ENCODE data around the gene CTIF.
A peak's percentile ranks its signal among the peaks of the same experiment; 100 is the strongest.

Gene CTIF

DNA sequence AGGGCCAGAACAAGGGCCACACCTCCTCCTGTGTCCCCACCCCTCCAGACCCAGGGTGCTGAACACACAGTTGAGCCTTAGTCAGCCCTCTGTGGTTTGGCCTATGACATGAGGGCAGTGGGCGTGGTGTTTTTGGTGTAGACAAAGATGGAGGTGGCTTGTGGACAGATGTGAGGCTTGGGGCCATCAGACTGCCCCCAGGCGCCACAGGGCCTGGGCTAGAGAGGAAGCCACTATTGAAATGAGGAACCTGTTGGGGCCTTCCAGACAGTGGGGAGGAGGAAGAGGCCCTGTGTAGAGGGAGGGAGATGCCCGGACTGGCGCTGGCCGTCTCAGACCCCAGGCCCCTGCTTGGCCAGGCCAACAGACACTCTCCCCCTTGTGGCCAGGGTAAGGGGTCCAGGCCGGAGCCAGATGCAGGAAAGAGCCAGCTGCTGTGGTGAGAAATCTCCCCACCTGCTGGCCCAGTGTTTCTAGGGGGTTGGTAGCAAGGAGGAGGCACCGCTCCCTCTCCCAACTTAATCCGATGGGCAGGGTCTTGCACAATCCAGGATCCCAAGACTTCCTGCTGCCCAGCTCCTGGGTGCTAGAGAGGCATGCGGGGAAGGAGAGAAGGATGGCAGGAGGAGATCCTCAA, 358.2 kb downstream of the CTIF start:
- no peak for DNase-seq (ENCODE audit: low spot score)
- no peak overlapping the region for H3K27ac ChIP-seq (replicated peaks; ENCODE audit: low read length)
- WGBS, 2 donors (ENCODE audit: extremely low coverage in 2 of 2, insufficient read length in 2 of 2, insufficient replicate concordance in 1 of 2), result no CpG with 5 or more reads among the region's 9 CpGs

DNA sequence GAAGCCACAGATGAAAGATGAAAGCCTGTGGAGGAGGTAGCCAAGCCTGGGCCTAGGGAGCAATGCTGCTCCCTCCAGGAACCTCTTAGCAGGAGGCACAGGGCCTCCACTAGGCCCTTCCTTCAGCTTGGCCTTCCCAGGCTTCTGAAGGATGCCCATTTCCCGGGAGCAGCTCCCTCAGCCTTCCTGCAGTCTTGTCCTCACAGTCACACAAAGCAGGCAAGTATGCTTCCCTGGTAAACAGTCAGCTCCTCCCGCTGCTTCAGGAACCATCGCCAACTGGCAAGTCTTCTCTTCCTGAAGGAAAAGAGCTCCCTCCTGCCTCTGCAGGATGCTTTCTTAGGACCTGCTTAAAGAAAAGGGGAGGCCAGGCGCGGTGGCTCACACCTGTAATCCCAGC, 358.7 kb downstream of the CTIF start:
- Histone ChIP-seq H3K27me3 (ENCODE audit: control insufficient read depth in 3 of 3, insufficient read depth in 3 of 3, low read depth in 1 of 3, low read length in 3 of 3) (peaks cover 0 to 3% (median 0%) of the 10 kb centered on the region in 3 experiments), H3K27ac (replicated peaks; ENCODE audit: low read length) (no peak overlapping the region), H2BK120ac (ENCODE audit: low read depth, low read length) (no peak overlapping the region), H3K18ac (ENCODE audit: low read length) (no peak overlapping the region), H2BK12ac (ENCODE audit: low read length) (no peak overlapping the region), H3K23ac (ENCODE audit: low read depth, low read length, poor library complexity) (no peak overlapping the region), H4K8ac (ENCODE audit: low read depth, low read length) (no peak overlapping the region), H3K4me1 (ENCODE audit: control insufficient read depth in 2 of 2, insufficient read depth in 1 of 2, low read depth in 1 of 2, low read length in 2 of 2) (peaks cover 7 to 8% of the 10 kb centered on the region in 2 donors), H3K4me3 (ENCODE audit: low read length in 2 of 2) (no peak overlapping the region), H2BK15ac (ENCODE audit: low read length) (no peak overlapping the region), H3K14ac (ENCODE audit: low read length) (no peak overlapping the region), H3K36me3 (replicated peaks in 1 of 2; ENCODE audit: control insufficient read depth in 2 of 2, insufficient read depth in 2 of 2, low read length in 2 of 2) (no peaks in the 10 kb centered on the region), H4K91ac (ENCODE audit: low read depth, low read length, poor library complexity) (no peak overlapping the region), H3K79me1 (ENCODE audit: low read depth, low read length) (no peaks in the 10 kb centered on the region), H2BK5ac (ENCODE audit: low read length) (no peak overlapping the region), H3K9me3 (replicated peaks in 1 of 2; ENCODE audit: control insufficient read depth in 2 of 2, insufficient read depth in 1 of 2, low read depth in 1 of 2, low read length in 2 of 2) (no peaks in the 10 kb centered on the region), H2AK5ac (ENCODE audit: low read depth, low read length) (peak overlapping the region; percentile 92), H2AFZ (ENCODE audit: low read length) (no peak overlapping the region), H3K4me2 (ENCODE audit: insufficient read depth, low read length, poor library complexity, severe bottlenecking) (no peak overlapping the region), H3K4ac (ENCODE audit: low read length) (no peak overlapping the region), H3K9ac (ENCODE audit: low read depth, low read length, poor library complexity) (no peak overlapping the region)
- WGBS, 2 donors (ENCODE audit: extremely low coverage in 2 of 2, insufficient read length in 2 of 2, insufficient replicate concordance in 1 of 2), result no CpG with 5 or more reads among the region's 5 CpGs
- DNase-seq (ENCODE audit: low spot score), result no peak

More for the DNA sequence above, 358.2 kb downstream of the CTIF start:
- H2BK5ac ChIP-seq (ENCODE audit: low read length), result peak overlapping the region; percentile 30
- H3K9me3 ChIP-seq (replicated peaks in 1 of 2; ENCODE audit: control insufficient read depth in 2 of 2, insufficient read depth in 1 of 2, low read depth in 1 of 2, low read length in 2 of 2), result no peaks in the 10 kb centered on the region
- peak overlapping the region; percentile 92 for H2AK5ac ChIP-seq (ENCODE audit: low read depth, low read length)
- peaks cover 0 to 6% (median 0%) of the 10 kb centered on the region in 3 experiments for H3K27me3 ChIP-seq (ENCODE audit: control insufficient read depth in 3 of 3, insufficient read depth in 3 of 3, low read depth in 1 of 3, low read length in 3 of 3)
- H3K36me3 ChIP-seq (replicated peaks in 1 of 2; ENCODE audit: control insufficient read depth in 2 of 2, insufficient read depth in 2 of 2, low read length in 2 of 2), result no peaks in the 10 kb centered on the region
- no peak overlapping the region for H4K91ac ChIP-seq (ENCODE audit: low read depth, low read length, poor library complexity)
- H3K79me1 ChIP-seq (ENCODE audit: low read depth, low read length), result no peaks in the 10 kb centered on the region
- H3K9ac ChIP-seq (ENCODE audit: low read depth, low read length, poor library complexity), result no peak overlapping the region
- peak overlapping the region; percentile 58 for H2AFZ ChIP-seq (ENCODE audit: low read length)
- H3K4me1 ChIP-seq (ENCODE audit: control insufficient read depth in 2 of 2, insufficient read depth in 1 of 2, low read depth in 1 of 2, low read length in 2 of 2), result peaks cover 7 to 8% of the 10 kb centered on the region in 2 donors
- no peak overlapping the region for H3K4ac ChIP-seq (ENCODE audit: low read length)
- no peak overlapping the region for H4K8ac ChIP-seq (ENCODE audit: low read depth, low read length)
- no peak overlapping the region for H3K4me3 ChIP-seq (ENCODE audit: low read length in 2 of 2)
- peak overlapping the region; percentile 65 for H2BK12ac ChIP-seq (ENCODE audit: low read length)
- H3K18ac ChIP-seq (ENCODE audit: low read length), result peak overlapping the region; percentile 72
- H3K14ac ChIP-seq (ENCODE audit: low read length), result no peak overlapping the region
- no peak overlapping the region for H2BK120ac ChIP-seq (ENCODE audit: low read depth, low read length)
- peak overlapping the region; percentile 51 for H2BK15ac ChIP-seq (ENCODE audit: low read length)
- H3K23ac ChIP-seq (ENCODE audit: low read depth, low read length, poor library complexity), result no peak overlapping the region
- H3K4me2 ChIP-seq (ENCODE audit: insufficient read depth, low read length, poor library complexity, severe bottlenecking), result no peak overlapping the region

DNA sequence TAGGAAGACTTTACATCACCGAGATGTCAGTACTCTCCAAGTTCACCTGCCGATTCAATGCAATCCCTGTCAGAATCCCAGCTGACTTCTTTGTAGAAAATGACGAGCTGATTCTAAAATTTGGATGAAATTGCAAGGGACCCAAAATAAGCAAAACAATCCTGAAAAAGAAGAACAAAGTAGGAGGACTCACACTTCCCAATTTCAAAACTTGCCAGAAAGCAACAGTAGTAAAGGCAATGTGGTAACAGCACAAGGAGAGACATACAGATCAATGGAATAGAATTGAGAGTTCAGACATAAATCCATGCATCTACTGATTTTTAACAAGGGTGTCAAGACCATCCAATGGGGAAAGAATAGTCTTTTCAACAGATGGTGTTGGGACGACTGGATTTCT, 359.7 kb downstream of the CTIF start:
- H2BK120ac ChIP-seq (ENCODE audit: low read depth, low read length), result no peak overlapping the region
- no peak overlapping the region for H2AFZ ChIP-seq (ENCODE audit: low read length)
- DNase-seq (ENCODE audit: low spot score), result no peak
- H3K14ac ChIP-seq (ENCODE audit: low read length), result no peak overlapping the region
- H3K27me3 ChIP-seq (ENCODE audit: control insufficient read depth in 3 of 3, insufficient read depth in 3 of 3, low read depth in 1 of 3, low read length in 3 of 3), result peaks cover 0 to 3% (median 0%) of the 10 kb centered on the region in 3 experiments
- H3K9ac ChIP-seq (ENCODE audit: low read depth, low read length, poor library complexity), result no peak overlapping the region
- H3K27ac ChIP-seq (replicated peaks; ENCODE audit: low read length), result no peak overlapping the region
- no peak overlapping the region for H3K18ac ChIP-seq (ENCODE audit: low read length)
- H3K4me3 ChIP-seq (ENCODE audit: low read length in 2 of 2), result no peak overlapping the region
- H3K23ac ChIP-seq (ENCODE audit: low read depth, low read length, poor library complexity), result no peak overlapping the region
- no peak overlapping the region for H2AK5ac ChIP-seq (ENCODE audit: low read depth, low read length)
- H2BK12ac ChIP-seq (ENCODE audit: low read length), result no peak overlapping the region
- no peak overlapping the region for H2BK15ac ChIP-seq (ENCODE audit: low read length)
- H4K8ac ChIP-seq (ENCODE audit: low read depth, low read length), result no peak overlapping the region
- H3K9me3 ChIP-seq (replicated peaks in 1 of 2; ENCODE audit: control insufficient read depth in 2 of 2, insufficient read depth in 1 of 2, low read depth in 1 of 2, low read length in 2 of 2), result no peaks in the 10 kb centered on the region
- no peak overlapping the region for H3K4ac ChIP-seq (ENCODE audit: low read length)
- no peak overlapping the region for H2BK5ac ChIP-seq (ENCODE audit: low read length)
- H3K4me2 ChIP-seq (ENCODE audit: insufficient read depth, low read length, poor library complexity, severe bottlenecking), result no peak overlapping the region
- no peaks in the 10 kb centered on the region for H3K36me3 ChIP-seq (replicated peaks in 1 of 2; ENCODE audit: control insufficient read depth in 2 of 2, insufficient read depth in 2 of 2, low read length in 2 of 2)
- H4K91ac ChIP-seq (ENCODE audit: low read depth, low read length, poor library complexity), result no peak overlapping the region
- H3K79me1 ChIP-seq (ENCODE audit: low read depth, low read length), result no peaks in the 10 kb centered on the region
- WGBS, 2 donors (ENCODE audit: extremely low coverage in 2 of 2, insufficient read length in 2 of 2, insufficient replicate concordance in 1 of 2), result no CpG with 5 or more reads among the region's 4 CpGs
- H3K4me1 ChIP-seq (ENCODE audit: control insufficient read depth in 2 of 2, insufficient read depth in 1 of 2, low read depth in 1 of 2, low read length in 2 of 2), result peaks cover 8 to 9% of the 10 kb centered on the region in 2 donors

DNA sequence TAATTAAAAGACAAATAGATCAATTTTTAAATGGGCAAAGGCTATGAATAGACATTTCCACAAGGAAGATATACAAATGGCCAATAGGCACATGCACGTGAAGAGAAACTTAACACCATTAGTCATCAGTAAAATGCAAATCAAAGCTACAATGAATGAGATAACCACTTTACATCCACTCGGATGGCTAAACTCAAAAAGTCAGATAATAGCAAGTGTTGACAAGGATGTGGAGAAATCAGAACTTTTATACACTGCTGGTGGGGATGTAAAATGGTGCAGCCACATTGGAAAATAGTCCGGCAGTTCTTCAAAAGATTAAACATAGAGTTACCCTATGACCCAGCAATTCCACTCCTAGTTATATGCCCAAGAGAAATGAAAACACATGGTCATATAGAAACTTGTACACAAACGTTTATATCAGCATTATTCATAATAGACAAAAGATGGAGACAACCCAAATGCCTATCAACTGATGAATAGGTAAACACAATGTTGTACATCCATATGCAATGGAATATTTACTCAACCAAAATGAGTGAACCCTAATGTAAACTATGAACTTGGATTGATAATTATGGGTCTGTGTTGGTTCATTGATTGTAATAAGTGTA, 360.8 kb downstream of the CTIF start:
- no peak overlapping the region for H2BK5ac ChIP-seq (ENCODE audit: low read length)
- H3K9me3 ChIP-seq (replicated peaks in 1 of 2; ENCODE audit: control insufficient read depth in 2 of 2, insufficient read depth in 1 of 2, low read depth in 1 of 2, low read length in 2 of 2), result peaks cover 0 to 6% of the 10 kb centered on the region in 2 donors
- no peak overlapping the region for H2BK12ac ChIP-seq (ENCODE audit: low read length)
- DNase-seq (ENCODE audit: low spot score), result no peak
- H2AFZ ChIP-seq (ENCODE audit: low read length), result no peak overlapping the region
- H4K91ac ChIP-seq (ENCODE audit: low read depth, low read length, poor library complexity), result no peak overlapping the region
- peaks cover 4 to 8% of the 10 kb centered on the region in 2 donors for H3K4me1 ChIP-seq (ENCODE audit: control insufficient read depth in 2 of 2, insufficient read depth in 1 of 2, low read depth in 1 of 2, low read length in 2 of 2)
- H3K4me2 ChIP-seq (ENCODE audit: insufficient read depth, low read length, poor library complexity, severe bottlenecking), result no peak overlapping the region
- H3K18ac ChIP-seq (ENCODE audit: low read length), result no peak overlapping the region
- WGBS, 2 donors (ENCODE audit: extremely low coverage in 2 of 2, insufficient read length in 2 of 2, insufficient replicate concordance in 1 of 2), result no CpG with 5 or more reads among the region's 4 CpGs
- H2BK120ac ChIP-seq (ENCODE audit: low read depth, low read length), result no peak overlapping the region
- H3K9ac ChIP-seq (ENCODE audit: low read depth, low read length, poor library complexity), result no peak overlapping the region
- no peak overlapping the region for H3K14ac ChIP-seq (ENCODE audit: low read length)
- H3K4me3 ChIP-seq (ENCODE audit: low read length in 2 of 2), result no peak overlapping the region
- H3K36me3 ChIP-seq (replicated peaks in 1 of 2; ENCODE audit: control insufficient read depth in 2 of 2, insufficient read depth in 2 of 2, low read length in 2 of 2), result no peaks in the 10 kb centered on the region
- no peak overlapping the region for H3K27ac ChIP-seq (replicated peaks; ENCODE audit: low read length)
- H3K23ac ChIP-seq (ENCODE audit: low read depth, low read length, poor library complexity), result no peak overlapping the region
- peaks cover 0 to 3% (median 0%) of the 10 kb centered on the region in 3 experiments for H3K27me3 ChIP-seq (ENCODE audit: control insufficient read depth in 3 of 3, insufficient read depth in 3 of 3, low read depth in 1 of 3, low read length in 3 of 3)
- no peak overlapping the region for H3K4ac ChIP-seq (ENCODE audit: low read length)
- H4K8ac ChIP-seq (ENCODE audit: low read depth, low read length), result no peak overlapping the region
- no peaks in the 10 kb centered on the region for H3K79me1 ChIP-seq (ENCODE audit: low read depth, low read length)
- H2BK15ac ChIP-seq (ENCODE audit: low read length), result no peak overlapping the region
- no peak overlapping the region for H2AK5ac ChIP-seq (ENCODE audit: low read depth, low read length)
